KBM-7 (cell line): ENCODE results near the gene CEP55.

Experiments used
- DNase-seq: peaks from one replicate; pipeline ENCODE4 v3.0.0-alpha.2; 2015
- in situ Hi-C: fragments of 300-500 bp; cut with MboI; formaldehyde crosslinking; loops from 2 replicates; pipeline ENCODE4 v1.14.3; 2020; ENCODE audit warnings: low sequenced_read_pairs, low pct_unique_long_range_greater_than_20kb, mixed read lengths

Gene CEP55

DNA sequence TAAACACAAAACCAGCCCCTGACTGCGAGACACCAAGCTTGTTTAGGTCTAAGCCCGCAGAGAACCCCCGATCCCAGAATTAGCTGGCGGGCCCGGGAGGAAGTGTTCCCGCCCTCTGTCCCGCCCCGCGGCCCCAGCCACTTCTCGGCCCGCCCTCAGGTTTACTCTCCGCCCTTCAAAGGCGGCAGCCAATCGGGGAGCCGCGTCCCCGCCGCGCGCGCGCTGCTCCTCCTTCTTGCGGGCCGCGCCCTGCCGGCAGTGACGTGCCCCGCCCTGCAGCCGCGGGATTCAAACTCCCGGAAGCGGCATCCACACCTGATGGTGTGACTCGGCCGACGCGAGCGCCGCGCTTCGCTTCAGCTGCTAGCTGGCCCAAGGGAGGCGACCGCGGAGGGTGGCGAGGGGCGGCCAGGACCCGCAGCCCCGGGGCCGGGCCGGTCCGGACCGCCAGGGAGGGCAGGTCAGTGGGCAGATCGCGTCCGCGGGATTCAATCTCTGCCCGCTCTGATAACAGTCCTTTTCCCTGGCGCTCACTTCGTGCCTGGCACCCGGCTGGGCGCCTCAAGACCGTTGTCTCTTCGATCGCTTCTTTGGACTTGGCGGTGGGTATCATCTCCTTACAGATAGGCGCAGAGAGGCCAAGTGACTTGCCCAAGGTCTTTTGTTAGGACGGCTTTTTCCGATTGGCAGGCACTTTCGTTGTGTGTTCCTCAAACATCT, at the start of gene CEP55:
Gene CEP55 (plus strand): TSS at position 291 of the 720 bp plus-strand sequence. CDS start 3,440 bp downstream, outside the sequence.
- peak; percentile 97 for DNase-seq
- in situ Hi-C loops, result no loop called here

- no peak for DNase-seq
- in situ Hi-C loops, result no loop called here
These were observed 49.4 kb upstream of the CEP55 start for GRCh38 chr10:93447019-93447418.

GRCh38 chr10:93447970-93448369, 48.4 kb upstream of the CEP55 start:
- in situ Hi-C loops, result no loop called here
- DNase-seq, result no peak

DNA sequence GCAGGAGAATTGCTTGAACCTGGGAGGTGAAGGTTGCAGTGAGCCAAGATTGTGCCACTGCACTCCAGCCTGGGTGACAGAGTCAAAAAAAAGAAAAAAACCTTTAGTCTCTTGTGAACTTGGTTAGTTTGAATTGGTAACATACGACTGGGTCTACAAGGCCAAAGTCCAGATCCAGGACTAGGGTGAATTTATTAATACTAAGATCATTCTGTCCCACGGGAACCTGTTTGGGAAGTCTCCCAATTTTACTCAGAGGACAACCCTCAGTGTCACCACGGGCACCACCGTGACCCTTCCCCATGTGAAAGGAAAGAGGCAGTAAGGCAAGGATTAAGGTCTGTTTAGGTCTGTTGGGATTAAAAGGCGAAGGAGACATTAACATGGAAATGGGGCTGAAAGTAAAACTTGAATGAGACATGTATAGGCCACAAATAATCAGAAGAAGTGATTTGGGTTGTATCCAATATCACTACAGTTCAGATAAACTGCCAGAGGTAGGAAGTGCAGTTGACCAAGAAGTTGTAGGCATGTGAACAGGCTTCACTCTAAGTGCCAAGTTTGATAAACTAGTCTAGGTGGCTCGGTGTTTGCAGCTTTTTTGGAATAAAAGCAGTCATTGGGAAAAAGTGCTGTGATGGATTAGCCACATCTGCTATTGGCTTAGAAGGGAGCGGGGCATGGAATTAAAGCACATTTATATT, 45.0 kb upstream of the CEP55 start:
- in situ Hi-C loops, result no loop called here
- DNase-seq, result no peak

DNA sequence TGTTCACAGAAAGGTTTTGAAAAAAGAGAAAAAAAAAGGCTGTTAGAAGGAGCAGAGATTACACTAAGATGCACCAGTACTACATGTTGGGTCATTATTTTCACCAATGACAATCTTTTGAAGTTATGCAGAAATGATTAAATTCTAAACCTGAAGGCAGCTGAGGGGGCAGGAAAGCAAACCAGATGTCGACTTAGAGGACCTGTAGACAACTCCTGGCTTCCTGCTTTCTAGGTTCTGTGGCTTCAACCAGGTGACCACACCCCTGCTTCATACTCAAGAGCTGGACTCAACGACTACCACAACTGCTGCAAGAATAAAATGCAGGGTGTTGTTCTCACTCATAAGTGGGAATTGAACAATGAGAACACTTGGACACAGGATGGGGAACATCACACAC, 44.3 kb upstream of the CEP55 start:
- no peak for DNase-seq
- in situ Hi-C loops, result no loop called here

- no peak for DNase-seq
- in situ Hi-C loops, result no loop called here
These were observed 42.3 kb upstream of the CEP55 start for GRCh38 chr10:93454146-93454545.

DNA sequence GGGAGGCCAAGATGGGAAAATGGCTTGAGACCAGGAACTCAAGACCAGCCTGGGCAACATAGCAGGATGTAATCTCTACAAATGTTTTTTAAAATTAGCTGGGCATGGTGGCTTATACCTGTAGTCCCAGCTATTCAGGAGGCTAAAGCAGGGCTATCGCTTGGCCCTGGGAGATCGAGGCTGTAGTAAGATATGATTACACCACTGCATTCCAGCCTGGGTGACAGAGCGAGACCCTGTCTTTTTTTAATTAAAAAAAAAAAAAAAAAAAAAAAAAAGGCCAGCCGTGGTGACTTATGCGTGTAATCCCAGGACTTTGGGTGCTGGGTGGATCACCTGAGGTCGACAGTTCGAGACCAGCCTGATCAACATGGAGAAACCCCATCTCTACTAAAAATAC, 41.7 kb upstream of the CEP55 start:
- no peak for DNase-seq
- in situ Hi-C loops, result no loop called here

- no peak for DNase-seq
- in situ Hi-C loops, result no loop called here
These were observed 39.9 kb upstream of the CEP55 start for GRCh38 chr10:93456480-93456879.

DNA sequence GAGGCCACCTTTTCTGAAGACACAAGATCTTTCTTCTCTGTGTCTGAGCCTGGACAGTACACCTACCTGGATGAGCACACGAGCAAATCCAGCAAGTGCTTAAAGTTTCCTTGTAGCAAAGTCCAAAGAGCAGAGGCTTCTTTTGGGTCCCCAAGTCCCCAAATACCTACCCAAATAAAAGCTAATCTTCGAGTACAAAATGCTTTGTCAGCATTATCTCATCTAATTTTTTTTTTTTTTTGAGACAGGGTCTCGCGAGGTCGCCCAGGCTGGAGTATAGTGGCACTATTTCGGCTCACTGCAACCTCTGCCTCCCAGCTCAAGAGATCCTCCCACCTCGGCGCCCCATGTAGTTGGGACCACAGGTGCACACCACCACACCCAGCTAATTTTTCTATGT, 38.9 kb upstream of the CEP55 start:
- in situ Hi-C loops, result no loop called here
- DNase-seq, result no peak

- in situ Hi-C loops, result no loop called here
- peak; percentile 62 for DNase-seq
These were observed 37.6 kb upstream of the CEP55 start for GRCh38 chr10:93458821-93459257.

DNA sequence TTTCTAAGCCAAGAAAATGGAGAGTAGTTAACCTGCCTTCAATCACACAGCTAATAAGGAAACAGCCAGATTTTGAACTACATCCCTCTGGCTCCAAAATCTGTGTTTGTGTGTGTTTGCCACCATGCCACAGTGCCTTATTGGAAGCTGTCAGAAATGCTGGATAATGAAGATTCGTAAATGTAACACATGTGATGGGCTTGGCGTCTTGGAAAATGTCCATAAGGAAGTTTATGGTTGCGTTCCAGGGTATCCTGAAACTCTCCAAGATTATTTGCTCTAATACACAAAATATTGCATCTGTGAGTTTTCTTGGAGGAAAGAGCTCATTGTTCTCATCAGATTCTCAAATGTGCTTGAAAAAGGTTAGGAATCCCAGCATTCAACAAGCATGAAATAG, 36.9 kb upstream of the CEP55 start:
- DNase-seq, result no peak
- in situ Hi-C loops, result no loop called here

- in situ Hi-C loops, result no loop called here
- DNase-seq, result no peak
These were observed 35.2 kb upstream of the CEP55 start for GRCh38 chr10:93461109-93461806.

DNA sequence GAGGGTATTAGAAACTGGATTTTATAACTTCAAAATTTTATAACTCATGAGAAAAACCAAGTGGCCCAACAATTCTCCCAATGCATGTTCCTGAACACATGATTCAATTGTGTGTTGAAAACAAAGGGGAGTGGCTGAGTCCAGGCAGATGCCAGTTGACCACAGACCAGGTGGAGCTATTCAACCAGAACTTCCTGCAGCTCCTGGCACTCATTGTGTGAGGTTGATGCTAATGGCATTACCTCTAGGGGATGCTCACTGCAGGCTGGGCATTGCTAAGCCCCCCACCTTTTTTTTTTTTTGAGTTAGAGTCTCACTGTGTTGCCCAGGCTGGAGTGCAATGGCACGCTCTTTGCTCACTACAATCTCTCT, 34.6 kb upstream of the CEP55 start:
- in situ Hi-C loops, result no loop called here
- DNase-seq, result peak; percentile 69

- no peak for DNase-seq
- in situ Hi-C loops, result no loop called here
These were observed 34.0 kb upstream of the CEP55 start for GRCh38 chr10:93462371-93462770.

- DNase-seq, result peak; percentile 88
- in situ Hi-C loops, result no loop called here
These were observed 33.5 kb upstream of the CEP55 start for GRCh38 chr10:93462881-93463280.

DNA sequence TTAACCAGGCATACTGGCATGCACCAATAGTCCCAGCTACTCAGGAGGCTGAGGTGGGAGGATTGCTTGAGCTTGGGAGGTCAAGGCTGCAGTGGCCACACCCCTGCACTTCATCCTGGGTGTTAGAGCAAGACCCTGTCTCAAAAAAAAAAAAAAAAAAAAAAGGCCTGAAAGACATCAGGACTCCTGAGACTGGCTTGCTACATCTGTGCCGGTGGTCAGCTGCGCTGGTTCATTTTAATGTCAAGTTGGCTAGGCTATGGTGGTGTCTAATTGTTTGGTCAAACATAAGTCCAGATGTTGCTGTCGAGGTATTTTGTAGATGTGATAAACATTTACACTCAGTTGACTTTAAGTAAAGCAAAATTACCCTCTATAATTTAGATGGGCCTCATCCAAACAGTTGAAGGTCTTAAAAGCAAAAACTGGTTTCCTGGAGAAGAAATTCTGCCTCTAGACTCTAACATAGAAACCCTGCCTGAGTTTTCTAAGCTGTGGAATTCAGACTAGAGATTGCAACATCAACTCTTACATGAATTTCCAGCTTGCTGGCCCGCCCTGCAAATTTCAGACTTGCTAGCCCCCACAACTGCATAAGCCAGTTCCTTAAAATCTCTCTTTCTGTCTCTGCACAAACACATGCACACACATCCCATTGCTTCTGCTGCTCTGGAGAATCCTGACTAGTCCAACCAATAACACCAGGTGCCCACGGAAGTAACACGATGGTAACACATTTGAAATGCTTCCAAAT, 32.5 kb upstream of the CEP55 start:
- in situ Hi-C loops, result no loop called here
- peak; percentile 82 for DNase-seq

DNA sequence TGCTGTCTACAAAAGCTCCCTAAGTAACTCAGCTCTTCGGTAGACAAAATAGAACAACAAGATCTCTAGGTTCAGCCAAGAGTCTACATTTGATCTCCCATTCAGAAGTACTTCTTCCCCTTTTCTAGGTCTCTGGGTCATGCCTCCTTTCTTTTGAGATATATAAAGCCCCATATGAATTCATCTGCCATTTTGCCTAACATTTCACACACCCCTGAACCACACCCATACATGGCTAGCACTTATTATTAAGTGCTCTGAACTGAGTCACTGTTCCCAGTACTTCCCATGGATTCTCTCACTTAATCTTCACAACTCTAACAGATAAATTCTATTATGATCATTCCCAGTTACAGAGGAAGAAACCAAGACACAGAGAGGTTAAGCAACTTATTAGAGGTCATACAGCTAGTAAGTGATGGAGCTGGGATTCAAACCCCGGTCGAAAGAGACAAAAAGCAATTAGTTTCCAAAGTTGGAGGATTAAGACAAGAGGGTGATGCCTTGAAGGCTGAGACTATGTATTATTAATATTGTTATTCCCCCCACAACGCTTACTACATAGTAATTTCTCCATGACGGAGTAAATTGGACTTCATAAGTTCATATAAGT, 31.5 kb upstream of the CEP55 start:
- DNase-seq, result peak; percentile 36
- in situ Hi-C loops, result no loop called here

DNA sequence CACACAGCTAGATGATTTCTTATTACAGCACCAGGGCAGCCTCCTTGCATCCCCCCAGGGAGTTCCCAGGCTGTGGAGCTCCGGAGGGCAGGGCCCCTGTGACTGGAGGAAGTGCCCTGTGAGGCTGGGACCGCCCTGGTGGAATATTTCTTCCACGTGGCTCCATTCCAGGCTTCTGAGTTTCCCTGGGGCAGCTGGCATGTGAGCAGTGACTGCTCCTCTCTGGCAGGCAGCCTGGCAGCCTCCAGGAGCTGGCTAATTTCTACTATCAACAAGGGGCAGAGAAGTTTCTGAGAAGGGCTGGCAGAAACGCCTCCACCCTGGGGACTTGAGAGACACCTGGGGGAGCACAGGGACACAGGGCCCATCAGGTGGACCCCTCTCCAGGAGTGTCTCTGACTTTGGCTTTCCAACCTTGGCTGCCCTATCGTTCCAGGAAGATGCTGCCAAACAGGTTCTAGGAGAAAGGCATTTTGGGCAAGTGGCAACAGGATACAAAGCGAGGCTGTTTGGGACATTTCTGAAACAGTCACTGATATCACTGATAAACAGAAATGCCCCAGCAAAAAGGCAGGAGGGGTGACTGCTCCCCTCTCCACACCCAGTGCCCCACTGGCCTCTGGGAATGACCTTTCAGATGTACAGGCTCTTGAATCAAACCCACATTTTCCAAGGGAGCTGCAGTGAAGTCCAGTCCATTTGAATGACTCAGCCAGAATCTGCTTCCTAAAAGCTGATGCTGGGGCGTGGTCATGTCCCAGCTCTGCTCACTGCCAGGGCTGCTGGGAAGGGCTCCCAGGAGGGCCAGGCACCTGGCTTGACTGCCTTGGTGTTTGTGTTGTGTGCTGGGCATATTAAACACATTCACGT, 30.4 kb upstream of the CEP55 start:
- in situ Hi-C loops, result no loop called here
- DNase-seq, result no peak
